ENCODE results near the gene TRPV6.

TRPV6 gene

DNA sequence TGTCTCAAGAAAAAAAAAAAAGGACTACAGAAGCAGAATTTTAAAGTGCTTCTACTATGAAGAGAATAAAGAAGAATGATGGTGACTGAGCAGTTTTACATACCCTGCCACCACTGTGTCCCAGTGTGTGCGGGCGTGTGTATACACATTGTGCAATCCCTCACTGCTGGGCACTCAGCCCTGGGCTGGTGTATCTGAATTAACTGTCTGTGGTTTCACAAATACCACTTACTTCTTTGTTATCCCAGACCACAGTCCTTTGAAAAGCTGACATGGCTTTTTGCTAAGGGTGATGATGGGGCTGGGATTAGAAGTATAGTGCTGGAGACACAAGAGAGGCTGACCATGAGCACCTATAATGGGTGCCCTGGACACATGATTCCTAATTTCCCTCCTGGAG, 21.1 kb upstream of the TRPV6 start:
- no peak for DNase-seq

DNA sequence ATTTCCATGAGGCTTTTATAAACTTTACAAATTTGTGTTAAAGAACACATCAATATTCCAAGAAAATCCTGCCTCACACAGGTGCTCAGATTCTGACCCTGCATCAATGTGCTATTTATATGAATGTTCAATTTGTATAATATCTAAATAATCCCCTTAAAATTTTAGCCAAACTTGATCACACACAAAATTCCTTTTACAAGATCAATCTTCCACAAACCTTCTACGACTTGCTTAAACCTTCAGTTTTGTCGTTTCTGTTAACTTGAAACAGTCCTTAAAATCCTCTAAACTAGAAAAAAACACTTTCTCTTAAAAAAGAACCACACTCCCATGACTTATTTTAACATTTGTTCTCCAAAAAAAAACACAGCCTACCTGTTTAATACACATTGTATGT, 20.2 kb upstream of the TRPV6 start:
- DNase-seq, result no peak

DNA sequence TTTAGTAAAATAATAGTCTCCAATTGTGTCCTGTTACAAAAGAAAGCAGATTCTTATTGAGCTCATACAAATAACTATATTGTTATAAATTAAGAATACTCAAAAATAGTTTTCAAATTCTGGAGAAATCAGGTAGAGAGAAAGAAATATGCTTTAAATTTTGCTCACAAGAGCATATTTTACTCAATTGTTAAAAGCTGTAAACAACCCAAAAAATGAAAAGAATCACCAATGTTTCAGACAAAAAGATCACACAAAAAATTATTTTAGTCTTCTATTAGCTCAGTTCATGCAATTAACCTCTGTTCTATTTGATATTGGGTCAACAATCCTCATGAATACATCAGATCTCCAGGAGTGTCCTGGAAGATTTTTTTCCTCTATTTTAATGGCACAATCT, 18.6 kb upstream of the TRPV6 start:
- no peak for DNase-seq

DNA sequence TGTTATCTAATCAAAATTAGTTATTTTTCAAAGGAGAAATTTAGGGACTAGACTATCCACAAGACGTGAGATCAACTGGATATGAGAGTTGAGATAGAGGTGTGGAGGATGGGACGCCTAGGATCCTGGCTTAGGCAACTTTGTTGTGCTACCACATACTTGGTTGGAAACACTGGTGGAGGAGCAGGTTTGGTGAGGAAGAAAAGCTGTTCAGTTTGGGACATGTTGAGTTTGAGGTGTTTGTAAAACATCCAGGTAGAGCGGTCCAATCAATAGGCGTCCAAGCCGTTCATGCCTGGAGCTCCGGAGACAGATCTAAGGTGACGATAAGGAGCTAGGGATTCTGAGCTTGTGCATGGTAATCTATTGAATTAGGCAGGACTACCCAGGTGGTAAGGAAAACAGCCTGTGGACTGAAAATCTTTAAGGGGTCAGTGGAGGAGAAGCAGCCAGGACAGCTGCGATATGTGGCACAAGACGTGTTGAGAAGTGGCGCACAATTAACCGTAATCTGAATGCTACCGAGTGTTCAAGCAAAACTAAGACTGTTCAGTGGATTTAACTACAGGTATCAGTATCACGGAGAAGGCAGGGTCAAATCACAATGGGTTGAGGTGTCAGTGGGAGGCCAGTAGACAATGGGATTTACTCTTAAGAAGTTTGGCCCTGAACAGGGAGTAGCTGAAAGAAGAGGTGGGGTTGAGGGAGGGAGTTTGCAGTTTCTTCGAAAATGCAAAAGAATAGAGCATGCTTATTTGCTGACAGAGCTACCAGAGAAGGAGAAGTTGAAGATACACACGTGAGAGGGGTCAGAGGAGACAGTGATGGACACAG, 16.1 kb upstream of the TRPV6 start:
- no peak for DNase-seq

DNA sequence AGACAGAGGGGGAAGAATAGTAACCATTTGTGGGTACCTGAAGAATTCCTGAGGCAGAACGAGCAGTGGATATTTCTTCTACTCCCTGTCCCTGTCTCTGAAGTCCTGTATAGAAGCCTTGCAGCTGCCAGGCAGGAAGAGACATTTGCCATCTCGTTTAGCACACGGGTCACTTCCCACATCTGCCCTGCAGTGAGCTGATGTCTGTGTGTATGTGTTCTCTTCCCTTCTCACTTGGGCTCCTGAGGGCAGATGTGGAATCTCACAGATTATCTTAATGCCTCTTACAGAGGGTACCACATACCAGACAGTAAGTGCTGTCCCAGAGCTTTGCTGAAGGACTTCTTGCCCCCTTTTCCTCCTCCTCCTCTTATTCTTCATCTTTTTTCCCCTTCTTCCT, 14.1 kb upstream of the TRPV6 start:
- DNase-seq, result no peak

DNA sequence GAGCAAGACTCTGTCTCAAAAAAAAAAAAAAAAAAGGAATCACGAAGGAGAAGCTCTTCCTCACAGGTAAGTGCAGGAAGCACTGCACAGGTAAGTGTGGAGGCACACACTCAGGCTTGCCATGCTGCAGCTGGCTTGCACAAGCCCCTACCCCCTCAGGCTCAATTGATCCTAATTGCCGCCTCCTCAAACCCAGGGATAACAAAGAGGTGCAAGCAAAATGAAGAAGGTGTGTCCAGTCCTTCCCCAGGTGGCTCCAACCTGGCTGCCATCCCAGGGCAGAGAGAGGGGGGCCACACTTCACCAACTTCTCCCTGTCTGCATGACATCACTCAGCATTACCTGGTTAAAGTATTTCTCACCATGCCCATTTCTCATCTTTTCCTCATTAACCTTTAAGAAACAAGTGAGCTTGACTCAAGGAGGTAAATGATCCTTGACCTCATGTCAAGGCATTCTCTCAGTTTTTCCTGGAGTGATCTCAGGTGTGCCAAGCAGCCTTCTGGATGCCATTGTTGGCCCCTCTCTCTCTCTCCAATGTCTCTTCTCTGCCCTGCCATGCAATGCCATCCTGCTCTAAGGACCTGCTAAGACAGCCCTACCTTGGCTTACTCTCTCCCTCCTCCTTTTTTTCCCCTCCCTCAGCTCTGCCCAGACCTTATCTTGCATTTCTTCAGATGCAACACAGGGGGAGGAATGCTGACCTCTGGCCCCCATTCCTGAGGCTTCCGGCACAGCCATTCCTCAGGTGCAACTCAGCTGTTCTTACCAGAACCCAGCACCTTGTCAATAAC, 13.0 kb upstream of the TRPV6 start:
- DNase-seq, result no peak

DNA sequence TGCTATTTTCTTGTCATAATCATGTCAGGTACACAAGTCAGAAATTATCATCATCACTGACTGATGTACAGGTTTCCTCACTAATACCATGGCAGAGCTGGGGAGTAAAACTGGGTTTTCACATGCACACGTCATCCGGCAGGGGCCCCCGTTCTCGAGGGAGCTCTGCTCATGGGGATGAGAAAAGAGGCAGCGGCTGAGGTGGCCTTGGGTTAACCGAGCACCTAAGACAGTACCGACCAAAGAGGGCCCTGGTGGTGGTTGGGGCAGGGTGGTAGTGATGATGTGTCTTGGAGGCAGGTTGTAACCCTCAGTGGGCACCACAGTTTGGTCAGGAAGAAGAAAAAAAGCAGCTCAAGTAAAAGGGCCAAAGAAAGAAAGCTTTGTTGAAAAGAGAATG, 12.1 kb upstream of the TRPV6 start:
- no peak for DNase-seq

DNA sequence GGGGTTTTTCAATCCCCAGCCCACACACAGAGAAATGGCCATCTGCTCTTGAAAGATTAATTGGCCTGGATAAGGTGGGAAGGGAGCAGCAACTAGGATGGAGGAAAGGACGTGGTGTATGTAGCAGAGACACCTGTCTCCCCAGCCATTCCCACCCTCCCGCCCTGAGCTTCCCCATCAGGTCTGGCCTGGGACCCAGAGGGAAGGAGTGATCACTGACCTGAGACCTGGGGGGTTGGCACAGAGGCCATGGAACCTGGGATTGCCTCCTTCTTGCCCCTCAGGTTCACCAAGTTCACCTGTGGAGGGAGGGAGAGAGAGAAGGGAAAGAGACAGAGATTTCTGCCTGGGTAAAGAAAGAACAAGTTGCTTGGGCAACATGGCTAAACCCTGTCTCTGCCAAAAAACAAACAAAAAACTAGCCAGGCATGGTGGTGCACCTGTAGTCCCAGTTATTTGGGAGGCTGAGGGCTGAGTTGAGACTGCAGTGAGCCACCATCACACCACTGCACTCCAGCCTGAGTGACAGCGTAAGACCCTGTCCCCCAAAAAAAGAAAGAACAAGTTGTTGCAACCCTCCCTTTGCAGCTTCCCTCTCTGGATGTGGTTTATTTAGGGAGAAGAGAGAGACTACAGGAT, 11.3 kb upstream of the TRPV6 start:
- DNase-seq, result no peak

DNA sequence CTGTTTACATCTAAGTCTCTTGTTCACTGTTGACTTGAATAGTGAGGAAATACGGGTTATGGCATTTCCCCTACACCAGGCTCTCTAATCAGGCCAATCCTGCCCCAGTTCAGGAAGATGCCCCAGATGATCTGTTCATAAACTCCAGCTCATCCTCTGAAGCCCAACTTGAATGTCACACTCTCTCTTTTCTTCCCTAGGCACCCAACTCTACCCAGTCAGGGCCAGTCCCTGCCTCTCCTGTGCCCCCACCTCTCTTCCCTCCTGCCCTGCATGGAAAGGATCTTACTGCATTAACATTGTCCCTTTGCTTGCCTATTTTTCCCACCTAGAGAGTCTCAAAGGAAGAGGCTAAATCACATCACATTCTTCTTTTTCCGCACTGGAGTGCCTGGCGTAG, 10.6 kb upstream of the TRPV6 start:
- no peak for DNase-seq

DNA sequence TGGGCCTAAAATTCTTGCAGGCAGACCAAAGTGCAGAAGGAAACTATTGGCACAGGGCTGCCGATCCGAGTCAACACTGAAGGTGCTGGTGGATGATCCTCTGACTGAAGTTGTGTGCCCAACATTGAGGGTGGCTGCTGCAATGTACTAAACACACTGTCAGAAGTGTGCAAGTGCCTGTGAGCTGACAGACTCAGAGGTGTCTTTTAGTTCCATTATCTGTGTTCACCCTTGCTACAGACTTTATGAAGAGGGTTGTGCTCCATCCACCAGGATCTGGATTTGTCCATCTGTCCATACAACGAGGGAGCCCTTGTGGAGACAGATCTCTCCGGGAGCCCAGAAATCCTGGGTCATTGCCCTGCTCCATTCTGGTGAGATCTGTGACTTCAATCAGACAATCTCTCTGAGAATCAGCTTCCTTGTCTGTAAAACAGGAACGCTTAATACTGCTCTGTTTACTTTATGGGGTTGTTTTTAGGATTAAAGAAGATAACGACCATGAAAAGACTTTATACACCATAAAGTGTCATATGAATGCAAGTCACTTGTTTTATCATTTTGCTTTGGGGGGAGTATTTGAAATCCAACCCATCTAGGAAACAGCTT, 9.5 kb upstream of the TRPV6 start:
- no peak for DNase-seq

DNA sequence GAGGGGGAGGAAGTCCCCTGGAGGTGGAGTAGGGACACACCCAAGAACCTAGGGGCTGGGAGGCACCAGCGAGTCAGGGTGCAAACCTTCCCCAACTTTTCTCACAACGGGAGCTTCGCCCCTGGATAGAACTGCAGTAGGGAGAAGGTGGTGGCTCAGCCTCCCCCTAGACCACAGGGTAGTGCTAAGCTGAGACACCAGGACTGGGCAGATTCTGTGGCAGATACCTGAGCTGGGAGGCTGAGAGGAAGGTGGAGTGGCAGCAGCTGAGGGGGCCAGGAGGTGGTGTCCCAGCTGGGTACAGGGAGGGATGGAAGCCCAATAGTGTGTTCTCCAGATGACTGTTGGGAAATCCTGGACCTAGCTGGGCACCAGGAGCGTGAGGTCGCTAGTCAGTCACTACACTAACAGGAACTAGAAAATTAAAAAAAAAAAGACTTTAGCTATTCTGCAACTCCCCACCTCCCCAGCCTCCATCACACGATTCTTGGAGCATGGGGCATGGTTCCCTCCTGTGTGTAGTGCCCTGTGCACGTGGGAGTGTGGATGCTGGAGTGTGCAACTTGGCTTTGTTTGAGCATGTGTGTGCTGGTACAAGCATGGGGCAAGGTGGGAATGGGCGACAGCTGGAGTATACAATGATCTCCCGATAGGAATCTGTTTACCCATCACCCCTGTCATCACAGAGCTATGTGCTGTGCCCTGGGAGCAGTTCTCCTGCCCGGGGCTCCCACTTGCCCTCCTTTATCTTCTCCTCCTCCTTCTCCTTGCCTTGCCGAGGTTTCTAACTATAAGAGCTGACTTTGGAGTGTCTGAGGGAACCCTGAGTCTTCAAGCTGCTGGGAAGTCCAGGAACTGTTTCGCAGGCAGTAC, 8.8 kb upstream of the TRPV6 start:
- DNase-seq, result no peak

DNA sequence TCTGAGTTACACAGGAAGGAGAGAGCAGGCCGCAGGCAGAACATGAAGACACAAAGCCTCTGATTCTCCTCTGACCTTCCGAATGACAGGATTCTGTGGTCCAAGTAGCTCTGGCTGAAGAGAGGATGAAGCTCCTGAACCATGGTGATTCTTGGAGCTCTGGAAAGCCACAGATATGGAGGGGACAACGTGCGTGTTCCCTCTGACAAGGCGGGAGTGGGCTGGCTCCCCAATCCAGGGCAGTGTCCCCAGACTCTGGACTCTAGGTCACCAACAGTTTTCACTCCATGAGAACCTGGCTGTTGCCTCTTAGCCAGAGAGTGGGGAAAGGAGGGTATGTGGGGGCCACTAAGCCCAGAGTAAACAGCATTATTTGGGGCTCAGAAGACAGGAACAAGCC, 7.4 kb upstream of the TRPV6 start:
- DNase-seq, result no peak

DNA sequence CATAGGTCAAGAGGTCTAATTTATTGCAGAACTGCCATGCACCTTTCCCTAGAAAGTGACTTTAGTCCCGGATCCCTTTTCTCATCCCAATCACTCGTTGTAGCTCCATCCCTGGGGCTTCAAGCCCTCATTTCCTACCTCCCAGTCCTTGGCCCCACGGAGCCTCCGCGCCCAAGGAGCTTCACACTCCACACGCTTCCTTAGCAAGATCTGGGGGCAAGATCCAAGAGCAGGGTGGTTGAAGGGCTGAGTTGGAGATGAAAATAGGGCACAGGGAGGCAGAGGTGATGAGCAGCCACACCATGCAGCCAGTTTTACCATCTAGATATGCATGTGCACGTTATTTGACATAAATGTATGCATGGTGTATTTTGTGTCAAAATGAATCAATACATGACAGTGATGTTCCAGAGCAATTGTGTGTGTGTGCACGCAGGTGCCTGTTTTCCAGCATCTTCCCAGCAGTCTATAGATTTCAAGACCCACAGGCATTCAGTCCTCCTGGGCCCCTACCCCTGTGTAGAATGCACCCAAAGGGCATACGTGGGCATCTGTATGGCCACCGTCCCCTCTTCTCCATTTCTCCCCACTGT, 6.0 kb upstream of the TRPV6 start:
- DNase-seq, result no peak

DNA sequence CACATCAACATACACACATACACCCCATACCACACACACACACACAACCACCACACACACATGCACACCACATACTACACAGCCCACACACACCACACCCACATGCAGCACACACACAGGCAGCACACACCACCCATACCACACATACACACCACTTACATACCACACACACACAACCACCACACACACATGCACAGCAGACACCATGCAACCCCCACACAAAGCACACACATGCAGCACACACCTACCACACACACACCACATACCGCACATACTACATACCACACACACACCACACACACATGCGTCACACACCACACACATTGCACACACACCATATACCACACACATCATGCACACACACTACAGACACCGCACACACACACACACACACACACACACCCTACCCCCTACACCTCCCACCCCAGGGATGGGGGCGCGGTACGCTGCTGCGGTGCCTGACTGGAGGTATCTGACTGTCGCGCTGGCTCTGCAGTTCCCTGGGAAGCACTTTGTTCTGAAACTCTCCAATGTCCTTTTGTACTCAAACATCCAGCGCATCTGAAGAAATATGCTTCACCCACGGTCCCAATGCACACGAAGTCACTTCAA, 5.4 kb upstream of the TRPV6 start:
- no peak for DNase-seq

DNA sequence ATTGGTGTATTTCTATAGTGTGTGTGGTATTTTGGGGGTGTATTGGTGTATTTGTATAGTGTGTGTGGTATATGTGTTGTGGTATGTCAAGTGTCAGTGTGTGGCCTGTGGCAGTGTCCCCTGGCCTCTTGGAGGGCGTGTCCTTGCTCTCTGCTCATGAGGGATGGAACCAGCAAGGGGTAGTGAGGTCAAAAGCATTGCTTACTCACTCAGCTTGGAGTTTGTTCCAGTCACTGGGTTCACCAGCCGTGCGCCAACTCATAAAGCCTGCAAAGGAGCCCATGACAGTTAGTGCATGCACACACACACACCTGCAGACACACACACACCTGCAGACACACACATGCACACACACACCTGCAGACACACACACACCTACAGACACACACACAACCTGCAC, 4.3 kb upstream of the TRPV6 start:
- no peak for DNase-seq

DNA sequence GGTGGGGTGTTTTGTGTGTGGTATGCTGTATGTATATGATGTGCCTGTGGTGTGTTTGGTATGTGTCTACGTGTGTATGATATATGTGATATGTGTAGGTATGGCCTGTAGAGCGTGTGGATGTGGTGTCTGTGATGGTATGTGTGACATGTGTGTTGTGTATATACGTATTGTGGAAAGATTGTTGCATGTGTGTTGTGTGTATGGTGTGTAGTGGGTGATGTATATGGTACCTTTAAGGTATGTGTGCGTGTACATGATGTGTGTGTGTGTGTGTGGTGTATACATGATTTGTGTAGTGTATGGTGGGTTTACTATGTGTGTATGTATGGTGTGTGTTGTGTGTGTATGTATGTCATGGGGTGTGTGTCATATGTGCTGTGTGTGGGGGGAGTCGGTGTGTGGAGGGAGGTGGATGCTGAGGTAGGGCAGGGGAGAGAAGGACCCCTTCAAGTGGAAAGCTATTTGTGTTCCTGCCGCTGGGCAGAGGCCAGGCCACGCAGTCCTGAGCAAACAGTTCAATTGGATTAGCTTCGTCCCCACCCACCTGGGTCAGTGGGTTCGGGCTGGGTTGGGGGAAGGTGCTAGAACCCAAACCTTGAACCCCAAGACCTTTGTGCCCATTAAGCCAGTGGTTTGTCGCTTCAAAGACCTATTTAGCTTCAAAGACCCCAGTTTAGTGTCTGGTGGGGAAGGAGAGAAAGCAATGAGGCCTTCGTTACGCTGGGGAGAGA, 1.9 kb upstream of the TRPV6 start:
- DNase-seq, result no peak

DNA sequence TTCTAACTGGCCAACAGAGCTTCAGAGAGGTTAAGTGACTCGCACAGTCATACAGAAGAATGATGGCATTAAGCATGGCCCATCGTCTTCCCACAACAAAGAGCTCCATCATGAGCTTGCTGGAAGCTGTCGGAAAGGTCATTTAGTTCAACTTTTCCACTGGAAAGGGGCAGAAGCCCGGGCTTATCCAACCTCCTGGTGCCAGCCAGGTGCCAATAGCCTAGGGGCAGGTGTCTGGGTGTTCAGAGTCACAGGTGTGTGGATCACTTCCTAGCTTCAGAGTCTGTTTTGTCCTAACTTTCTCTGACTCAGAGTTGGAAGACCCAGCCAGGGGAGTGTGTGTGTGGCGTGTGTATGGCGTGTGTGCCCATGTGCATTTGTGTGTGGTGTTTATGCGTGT, 1.3 kb upstream of the TRPV6 start:
- no peak for DNase-seq

DNA sequence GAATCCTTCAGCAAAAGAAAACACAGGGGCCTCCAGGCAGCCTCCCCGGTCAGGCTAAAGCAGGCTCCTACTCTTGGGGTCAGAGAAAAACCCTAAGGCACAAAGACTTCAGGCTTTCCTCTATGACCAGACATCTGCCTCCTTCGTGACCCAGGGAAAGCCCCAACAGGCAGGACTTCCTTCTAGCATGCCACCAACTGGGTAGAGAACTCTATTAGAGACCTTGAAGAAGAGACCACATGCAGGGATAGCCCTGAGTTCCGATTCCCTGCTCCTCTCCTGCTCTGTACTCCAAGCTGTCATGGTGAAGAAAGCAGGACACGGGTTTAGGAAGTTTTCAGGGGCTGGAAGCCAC, 1.3 kb downstream of the TRPV6 start:
- no peak for DNase-seq

DNA sequence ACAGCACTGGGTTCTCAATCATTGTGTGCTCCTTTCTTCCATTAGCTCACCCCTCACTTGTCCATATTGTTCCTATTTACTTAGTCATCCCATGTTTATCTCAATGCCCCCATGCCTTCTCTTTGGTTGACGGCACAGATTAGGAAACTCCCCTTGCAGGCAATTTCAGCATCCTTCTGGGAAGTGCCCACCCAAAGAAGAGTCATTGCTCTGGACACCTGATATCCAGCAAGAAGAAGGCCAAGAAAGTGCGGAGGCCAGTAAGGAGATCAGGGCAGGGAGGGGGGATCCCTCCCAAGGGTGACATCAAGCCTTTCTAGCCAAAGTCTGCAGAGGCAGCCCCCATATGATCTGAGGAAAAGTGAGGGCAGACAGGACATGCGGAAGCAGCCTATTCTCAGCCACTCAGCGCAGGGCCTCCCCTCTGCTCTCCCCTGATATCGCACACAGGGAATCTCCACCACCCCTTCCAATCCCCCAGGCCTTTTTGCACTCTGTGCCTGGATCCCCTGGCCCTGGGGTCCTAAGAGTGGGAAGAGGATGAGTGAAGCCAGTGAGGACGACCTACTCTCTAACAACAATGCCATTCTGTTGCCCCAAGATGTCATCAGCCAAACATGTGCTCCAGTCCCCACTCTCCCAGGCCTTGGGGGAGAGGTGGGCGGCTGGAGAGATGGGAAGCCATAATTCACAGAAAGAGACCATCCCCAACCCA, 1.8 kb downstream of the TRPV6 start:
- no peak for DNase-seq

DNA sequence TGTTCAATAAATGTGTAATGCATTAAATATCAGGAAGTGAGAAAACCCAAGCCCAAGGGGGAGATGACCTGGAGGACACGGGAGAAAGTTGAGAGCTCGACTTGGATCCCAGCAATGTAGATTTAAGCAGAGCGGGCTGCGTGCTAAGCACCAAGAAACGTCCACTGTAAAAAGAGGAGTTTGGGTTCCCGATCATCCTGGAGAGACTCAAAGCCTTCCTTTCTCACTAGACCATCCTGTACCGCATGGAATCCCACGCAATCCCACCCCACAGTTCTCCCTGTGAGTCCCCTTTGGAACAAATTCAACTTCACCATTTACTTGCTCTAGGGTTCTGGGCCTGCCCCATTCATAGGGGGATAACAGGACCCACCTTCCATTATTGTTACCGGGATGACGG, 2.4 kb downstream of the TRPV6 start:
- no peak for DNase-seq

DNA sequence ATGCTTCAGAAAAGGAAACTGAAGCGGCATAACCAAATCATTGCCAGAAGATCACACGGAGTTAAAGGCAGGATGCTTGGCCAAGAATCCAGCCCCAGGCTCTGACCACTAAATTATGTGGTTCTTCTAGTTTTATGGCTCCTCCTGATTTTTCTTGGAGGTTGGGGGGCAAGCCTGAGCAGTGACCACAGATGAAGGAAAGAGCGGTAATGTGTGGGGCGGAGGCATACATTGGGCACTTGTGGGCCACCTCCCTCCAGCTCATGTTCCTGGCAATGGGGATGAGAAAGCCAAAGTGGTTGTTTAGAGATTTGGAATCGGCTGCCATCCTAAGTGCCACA, 3.2 kb downstream of the TRPV6 start:
- DNase-seq, result no peak
